OCI-LY7 (cell line): ENCODE results near the gene ERCC6L2. TPM values are rescaled to one million over a fixed set of nuclear protein-coding genes. Genes with fewer than 3 reads are reported as not detected.

Experiments
- BruUV-seq: library from RNA; stranded (reverse); fragments of 400-500 nt; replicated peaks from 2 replicates; lab custom pipeline; 2021; lab: Mats Ljungman, UMichigan
- CTCF ChIA-PET: fragments of 300-600 bp; sonication (Branson Sonifier 250); formaldehyde crosslinking; loops from one replicate; lab custom pipeline; 2022; ENCODE audit warnings: antibody characterized with exemption; ENCODE audit not compliant: unreplicated experiment; lab: Charles Lee
- POLR2A ChIA-PET: fragments of 300-600 bp; sonication (Branson Sonifier 250); formaldehyde crosslinking; loops from one replicate; lab custom pipeline; 2022; ENCODE audit warnings: antibody characterized with exemption; lab: Charles Lee
- DNase-seq: peaks from one replicate; pipeline ENCODE4 v3.0.0-alpha.2; 2015; ENCODE audit warnings: low spot score
- H2AFZ ChIP-seq: fragments of 200-600 bp; sonication (generic), shearing (Covaris generic); 2 replicates; pipeline ENCODE4 v1.6.1; 2014; ENCODE audit warnings: mild to moderate bottlenecking, antibody characterized with exemption, low read length, moderate library complexity
- H3K27ac ChIP-seq: fragments of 200-600 bp; sonication (generic); 2 replicates; pipeline ENCODE4 v1.5.1; 2014; ENCODE audit warnings: mixed run types, low read depth, mild to moderate bottlenecking, moderate library complexity, low read length, inconsistent platforms; ENCODE audit not compliant: poor library complexity, severe bottlenecking
- H3K36me3 ChIP-seq: fragments of 200-600 bp; sonication (generic); 2 replicates; pipeline ENCODE4 v1.6.1; 2014; ENCODE audit warnings: mild to moderate bottlenecking, antibody characterized with exemption, low read length, moderate library complexity, mixed read lengths; ENCODE audit not compliant: insufficient read depth
- H3K4me1 ChIP-seq: fragments of 200-600 bp; sonication (generic); 2 replicates; pipeline ENCODE4 v1.5.1; 2014; ENCODE audit warnings: mild to moderate bottlenecking, low read length; ENCODE audit not compliant: insufficient read depth, poor library complexity, severe bottlenecking
- H3K4me2 ChIP-seq: fragments of 200-600 bp; sonication (generic); 2 replicates; pipeline ENCODE4 v1.6.1; 2014; ENCODE audit warnings: mild to moderate bottlenecking, low read length
- H3K4me3 ChIP-seq: fragments of 200-600 bp; sonication (generic); 2 replicates; pipeline ENCODE4 v1.5.1; 2014; ENCODE audit warnings: mild to moderate bottlenecking, low read depth, low read length; ENCODE audit not compliant: poor library complexity, severe bottlenecking
- H3K79me2 ChIP-seq: fragments of 200-600 bp; sonication (generic); 2 replicates; pipeline ENCODE4 v1.6.1; 2016; ENCODE audit warnings: low read depth, mild to moderate bottlenecking, low read length, moderate library complexity, mixed read lengths; ENCODE audit not compliant: insufficient read depth
- H3K9me2 ChIP-seq: fragments of 200-600 bp; sonication (generic); 2 replicates; pipeline ENCODE4 v1.6.1; 2016; ENCODE audit warnings: mild to moderate bottlenecking, low read length, mixed read lengths; ENCODE audit not compliant: insufficient read depth
- H3K9me3 ChIP-seq: fragments of 200-600 bp; sonication (generic); 2 replicates; pipeline ENCODE4 v1.6.1; 2014; ENCODE audit warnings: mild to moderate bottlenecking, mixed run types, low read length, mixed read lengths
- H4K20me1 ChIP-seq: fragments of 200-600 bp; sonication (generic); 2 replicates; pipeline ENCODE4 v1.6.1; 2014; ENCODE audit warnings: mild to moderate bottlenecking, antibody characterized with exemption, low read length, moderate library complexity, mixed read lengths; ENCODE audit not compliant: insufficient read depth
- CTCF ChIP-seq: fragments of 200-600 bp; sonication (generic); conservative IDR thresholded peaks from 2 replicates; pipeline ENCODE4 v1.5.1; 2014; ENCODE audit warnings: mild to moderate bottlenecking, antibody characterized with exemption, low read length, moderate library complexity, mixed read lengths
- EZH2phosphoT487 ChIP-seq: fragments of 200-600 bp; sonication (generic); IDR thresholded peaks from 2 replicates; pipeline ENCODE4 v1.6.1; 2018; ENCODE audit warnings: low read depth, borderline replicate concordance, mild to moderate bottlenecking, mixed run types, antibody characterized with exemption, low read length, moderate library complexity, mixed read lengths
- intact Hi-C: fragments of 100-400 bp; cut with micrococcal nuclease; formaldehyde crosslinking; loops from one replicate; pipeline ENCODE4 v1.10.0; 2022; ENCODE audit not compliant: unreplicated experiment
- total RNA-seq, 2 experiments: library from RNA; depleted of rRNA in 1 of 2; stranded (reverse); fragments of >200 nt in 1 of 2; shearing (Covaris generic) in 1 of 2; gene quantifications; 2 replicates each; pipeline ENCODE4 v1.2.3, GENCODE V29; 2014 to 2022

The ERCC6L2 gene
- total RNA-seq, 2 experiments from 2014 or later = 34.9 to 38.7 TPM

GRCh38 chr9:95966306-95966705, 90.8 kb downstream of the ERCC6L2 start:
- DNase-seq = no peak
- H3K4me2 ChIP-seq = no peak overlapping the region
- POLR2A ChIA-PET = no interaction called here

DNA sequence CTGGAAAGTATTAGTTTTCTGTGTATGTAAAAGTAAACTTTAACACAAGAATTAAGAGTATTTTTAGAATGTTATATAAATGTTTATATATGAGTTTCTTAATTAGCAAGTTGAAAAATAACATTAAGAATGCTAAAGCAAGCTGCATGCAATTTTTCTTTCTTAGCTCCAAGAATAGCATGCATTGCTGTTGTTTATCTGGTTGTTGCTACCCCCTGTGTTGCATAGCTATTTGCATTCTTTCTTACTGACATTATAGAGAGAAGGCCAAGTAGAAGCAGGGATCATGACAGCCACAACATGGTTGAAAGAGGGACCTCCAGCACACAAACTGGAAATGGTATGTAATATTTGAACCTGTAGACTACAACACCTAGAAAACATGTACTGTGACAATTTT, 94.8 kb downstream of the ERCC6L2 start:
- intact Hi-C loops = no loop called here
- no peak overlapping the region for H3K27ac ChIP-seq
- H3K9me2 ChIP-seq = no peaks in the 10 kb centered on the region
- no peak for TF ChIP-seq EZH2phosphoT487
- H3K4me2 ChIP-seq = no peak overlapping the region
- H3K79me2 ChIP-seq = no peaks in the 10 kb centered on the region
- ChIA-PET POLR2A (no interaction called here), CTCF (no interaction called here)
- BruUV-seq = no TSS peak
- peaks cover 35% of the 10 kb centered on the region for H3K36me3 ChIP-seq
- no peak for DNase-seq
- no peak overlapping the region for H3K4me3 ChIP-seq
- H2AFZ ChIP-seq = no peak overlapping the region
- no peaks in the 10 kb centered on the region for H3K9me3 ChIP-seq
- no peaks in the 10 kb centered on the region for H4K20me1 ChIP-seq
- no peaks in the 10 kb centered on the region for H3K4me1 ChIP-seq

More at GRCh38 chr9:95966306-95966705, 90.8 kb downstream of the ERCC6L2 start:
- H3K9me2 ChIP-seq = no peaks in the 10 kb centered on the region
- H3K9me3 ChIP-seq = no peaks in the 10 kb centered on the region
- no peak overlapping the region for H3K27ac ChIP-seq
- no TSS peak for BruUV-seq
- CTCF ChIA-PET = no interaction called here
- intact Hi-C loops = no loop called here
- H2AFZ ChIP-seq = no peak overlapping the region
- no peaks in the 10 kb centered on the region for H3K4me1 ChIP-seq
- H3K36me3 ChIP-seq = peaks cover 11% of the 10 kb centered on the region; the same call in 1 of the 2 replicates
- H3K79me2 ChIP-seq = no peaks in the 10 kb centered on the region
- H3K4me3 ChIP-seq = no peak overlapping the region
- TF ChIP-seq CTCF (no peak), EZH2phosphoT487 (no peak)
- H4K20me1 ChIP-seq = no peaks in the 10 kb centered on the region

DNA sequence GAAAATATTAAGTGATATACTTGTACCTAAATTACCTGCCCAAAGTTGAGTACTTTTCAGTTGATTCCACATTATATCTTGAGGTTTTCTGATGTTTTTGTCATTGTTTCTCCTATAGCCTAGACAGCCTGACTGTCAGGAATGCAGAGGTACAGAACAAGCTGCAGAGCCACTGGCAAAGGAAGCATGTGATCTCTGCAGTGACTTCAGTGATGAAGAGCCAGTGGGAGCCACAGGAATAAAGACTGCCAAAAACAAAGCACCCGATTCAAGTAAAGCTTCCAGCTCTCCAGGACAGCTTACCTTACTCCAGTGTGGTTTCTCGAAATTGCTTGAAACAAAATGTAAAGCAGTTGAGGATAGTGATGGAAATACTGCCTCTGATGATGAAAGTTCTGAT, 96.3 kb downstream of the ERCC6L2 start:
- no peak for DNase-seq
- Histone ChIP-seq H4K20me1 (no peaks in the 10 kb centered on the region), H2AFZ (no peak overlapping the region), H3K4me1 (no peaks in the 10 kb centered on the region), H3K27ac (no peak overlapping the region), H3K79me2 (no peaks in the 10 kb centered on the region), H3K9me2 (no peaks in the 10 kb centered on the region), H3K4me2 (no peak overlapping the region), H3K36me3 (peaks cover 32% of the 10 kb centered on the region), H3K4me3 (no peak overlapping the region), H3K9me3 (no peaks in the 10 kb centered on the region)
- ChIA-PET POLR2A (no interaction called here), CTCF (no interaction called here)
- intact Hi-C loops = no loop called here
- no peak for TF ChIP-seq EZH2phosphoT487
- no peak for TF ChIP-seq CTCF
- no TSS peak for BruUV-seq
